K562 (cell line): ENCODE data around the gene ZNF649. TPM values are rescaled to one million over a fixed set of nuclear protein-coding genes. Genes with fewer than 3 reads are reported as not detected.

Experiments
- E2F3 ChIP-seq: fragments of 250-450 bp; sonication (Bioruptor Pico); IDR thresholded peaks from 2 replicates; pipeline ENCODE4 v1.4.0; 2020; ENCODE audit warnings: mild to moderate bottlenecking
- EZH2 ChIP-seq: IDR thresholded peaks from 2 replicates; pipeline ENCODE4 v1.6.1; 2012; ENCODE audit warnings: low read depth, mild to moderate bottlenecking, inconsistent platforms, low read length, borderline replicate concordance
- POLR2A ChIP-seq: fragments of 450-650 bp; conservative IDR thresholded peaks from 2 replicates; pipeline ENCODE4 v1.6.1; 2016
- RBM25 ChIP-seq: fragments of 200-400 bp; formaldehyde crosslinking; IDR thresholded peaks from 2 replicates; pipeline ENCODE4 v1.6.1; 2018; ENCODE audit warnings: low read length, low read depth, moderate library complexity; ENCODE audit not compliant: severe bottlenecking
- RFX1 ChIP-seq: fragments of 450-650 bp; IDR thresholded peaks from 2 replicates; pipeline ENCODE4 v1.6.1; 2016; ENCODE audit warnings: mild to moderate bottlenecking, moderate library complexity
- ZSCAN29 ChIP-seq: fragments of 450-650 bp; IDR thresholded peaks from 2 replicates; pipeline ENCODE4 v1.6.1; 2017
- polyA plus RNA-seq, 8 experiments: library from polyadenylated mRNA; depleted of rRNA in 4 of 8; stranded (reverse) in 5 of 8; unstranded in 3 of 8; fragments of >200 nt; fragmentation: Nextera tagmentation in 2 of 8; fragmentation: Illumina TruSeq in 1 of 8; extraction: Ambion mirVana in 2 of 8; extraction: Trizol in 1 of 8; gene quantifications; 2 replicates each; pipeline versions ENCODE4 v1.2.1 to v1.2.3, GENCODE V29; 2011 to 2014; ENCODE audit warnings: inconsistent platforms in 1 of 8, missing spikeins in 1 of 8
- total RNA-seq, 7 experiments: library from RNA; depleted of rRNA in 6 of 7; stranded (reverse); fragments of >200 nt in 6 of 7; fragmentation: Illumina TruSeq in 2 of 7; extraction: Trizol in 2 of 7; gene quantifications; 2 replicates each; pipeline versions ENCODE4 v1.2.1 to v1.2.3, GENCODE V29; 2011 to 2021; ENCODE audit warnings: low replicate concordance in 1 of 7
- TF ChIP-seq, protein P1 (sequence below): fragments of 250-450 bp; sonication (Bioruptor Pico); IDR thresholded peaks from 2 replicates; pipeline ENCODE4 v1.8.0; 2022; ENCODE audit warnings: inconsistent platforms
- TF ChIP-seq, protein P2 (sequence below), 2 experiments: fragments of 450-650 bp; formaldehyde crosslinking in 1 of 2; IDR thresholded peaks; 2 replicates each; pipeline versions ENCODE4 v1.4.0 to v1.6.1; 2014 to 2020; ENCODE audit warnings: mild to moderate bottlenecking in 2 of 2, borderline replicate concordance in 1 of 2, low read depth in 1 of 2
- TF ChIP-seq, protein P3 (sequence below): fragments of 250-450 bp; sonication (Bioruptor Pico); IDR thresholded peaks from 2 replicates; pipeline ENCODE4 v1.4.0; 2020

The ZNF649 gene
- total and polyA plus RNA-seq, 9 of the 15 experiments (the other 6 are each of a cell fraction or from before 2014, with no cell fraction given) = 1.4 to 14.9 (median 8.3) TPM

DNA sequence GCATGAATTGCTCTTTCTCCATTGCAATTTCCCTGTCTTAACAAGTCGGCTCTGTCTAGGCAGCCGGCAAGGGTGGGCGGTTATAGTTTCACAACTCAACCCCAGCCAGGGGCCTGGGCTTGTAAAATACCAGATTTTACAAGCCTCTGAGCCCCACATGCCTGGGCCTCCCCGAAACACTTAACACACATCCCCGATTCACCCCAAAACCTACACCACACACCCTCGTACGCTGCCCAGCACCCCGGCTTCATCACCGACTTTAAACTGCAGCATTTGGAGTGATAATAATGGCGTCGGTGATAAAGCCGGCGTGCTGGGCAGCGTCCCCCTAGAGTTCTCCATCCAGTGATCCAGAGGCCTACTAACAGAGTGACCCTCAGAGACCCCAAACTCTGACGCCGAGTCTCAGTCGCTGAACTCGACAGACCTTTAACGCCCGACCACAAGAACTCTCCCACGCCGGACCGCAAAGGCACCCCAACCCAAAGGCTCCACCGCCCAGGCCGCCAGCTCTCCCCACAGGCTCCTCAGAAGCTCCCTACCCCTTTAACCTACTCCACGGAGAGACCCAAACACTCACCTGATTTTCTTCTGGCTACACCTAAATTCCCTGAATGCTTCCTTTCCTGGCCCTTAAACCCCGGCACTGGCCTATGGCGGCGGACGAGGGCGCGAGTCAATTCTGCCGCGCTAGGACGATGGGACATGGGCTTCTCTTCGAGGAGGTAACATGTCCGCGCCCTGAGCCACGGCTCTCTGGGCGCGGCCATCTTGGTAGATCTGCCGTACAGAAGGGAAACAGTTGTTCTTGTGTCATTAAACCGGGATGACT lies at the start of gene ZNF649 (continued):
- TF ChIP-seq POLR2A (peak; percentile 90), RBM25 (no peak), RFX1 (no peak), ZSCAN29 (no peak), E2F3 (CRISPR knock-in tag) (0 out of 2 replicates have a peak, but pooled peaks have one; percentile 26), EZH2 (no peak)
- TF ChIP-seq, protein P1, sequence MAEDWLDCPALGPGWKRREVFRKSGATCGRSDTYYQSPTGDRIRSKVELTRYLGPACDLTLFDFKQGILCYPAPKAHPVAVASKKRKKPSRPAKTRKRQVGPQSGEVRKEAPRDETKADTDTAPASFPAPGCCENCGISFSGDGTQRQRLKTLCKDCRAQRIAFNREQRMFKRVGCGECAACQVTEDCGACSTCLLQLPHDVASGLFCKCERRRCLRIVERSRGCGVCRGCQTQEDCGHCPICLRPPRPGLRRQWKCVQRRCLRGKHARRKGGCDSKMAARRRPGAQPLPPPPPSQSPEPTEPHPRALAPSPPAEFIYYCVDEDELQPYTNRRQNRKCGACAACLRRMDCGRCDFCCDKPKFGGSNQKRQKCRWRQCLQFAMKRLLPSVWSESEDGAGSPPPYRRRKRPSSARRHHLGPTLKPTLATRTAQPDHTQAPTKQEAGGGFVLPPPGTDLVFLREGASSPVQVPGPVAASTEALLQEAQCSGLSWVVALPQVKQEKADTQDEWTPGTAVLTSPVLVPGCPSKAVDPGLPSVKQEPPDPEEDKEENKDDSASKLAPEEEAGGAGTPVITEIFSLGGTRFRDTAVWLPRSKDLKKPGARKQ (CRISPR knock-in tag) = no peak
- TF ChIP-seq, protein P2, sequence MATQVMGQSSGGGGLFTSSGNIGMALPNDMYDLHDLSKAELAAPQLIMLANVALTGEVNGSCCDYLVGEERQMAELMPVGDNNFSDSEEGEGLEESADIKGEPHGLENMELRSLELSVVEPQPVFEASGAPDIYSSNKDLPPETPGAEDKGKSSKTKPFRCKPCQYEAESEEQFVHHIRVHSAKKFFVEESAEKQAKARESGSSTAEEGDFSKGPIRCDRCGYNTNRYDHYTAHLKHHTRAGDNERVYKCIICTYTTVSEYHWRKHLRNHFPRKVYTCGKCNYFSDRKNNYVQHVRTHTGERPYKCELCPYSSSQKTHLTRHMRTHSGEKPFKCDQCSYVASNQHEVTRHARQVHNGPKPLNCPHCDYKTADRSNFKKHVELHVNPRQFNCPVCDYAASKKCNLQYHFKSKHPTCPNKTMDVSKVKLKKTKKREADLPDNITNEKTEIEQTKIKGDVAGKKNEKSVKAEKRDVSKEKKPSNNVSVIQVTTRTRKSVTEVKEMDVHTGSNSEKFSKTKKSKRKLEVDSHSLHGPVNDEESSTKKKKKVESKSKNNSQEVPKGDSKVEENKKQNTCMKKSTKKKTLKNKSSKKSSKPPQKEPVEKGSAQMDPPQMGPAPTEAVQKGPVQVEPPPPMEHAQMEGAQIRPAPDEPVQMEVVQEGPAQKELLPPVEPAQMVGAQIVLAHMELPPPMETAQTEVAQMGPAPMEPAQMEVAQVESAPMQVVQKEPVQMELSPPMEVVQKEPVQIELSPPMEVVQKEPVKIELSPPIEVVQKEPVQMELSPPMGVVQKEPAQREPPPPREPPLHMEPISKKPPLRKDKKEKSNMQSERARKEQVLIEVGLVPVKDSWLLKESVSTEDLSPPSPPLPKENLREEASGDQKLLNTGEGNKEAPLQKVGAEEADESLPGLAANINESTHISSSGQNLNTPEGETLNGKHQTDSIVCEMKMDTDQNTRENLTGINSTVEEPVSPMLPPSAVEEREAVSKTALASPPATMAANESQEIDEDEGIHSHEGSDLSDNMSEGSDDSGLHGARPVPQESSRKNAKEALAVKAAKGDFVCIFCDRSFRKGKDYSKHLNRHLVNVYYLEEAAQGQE (IDR thresholded peaks at IDR 0.05; ENCODE audit: borderline replicate concordance) = no peak
- TF ChIP-seq, protein P2 (CRISPR knock-in tag; IDR thresholded peaks at IDR 0.05; ENCODE audit: low read depth) = no peak
- TF ChIP-seq, protein P3, sequence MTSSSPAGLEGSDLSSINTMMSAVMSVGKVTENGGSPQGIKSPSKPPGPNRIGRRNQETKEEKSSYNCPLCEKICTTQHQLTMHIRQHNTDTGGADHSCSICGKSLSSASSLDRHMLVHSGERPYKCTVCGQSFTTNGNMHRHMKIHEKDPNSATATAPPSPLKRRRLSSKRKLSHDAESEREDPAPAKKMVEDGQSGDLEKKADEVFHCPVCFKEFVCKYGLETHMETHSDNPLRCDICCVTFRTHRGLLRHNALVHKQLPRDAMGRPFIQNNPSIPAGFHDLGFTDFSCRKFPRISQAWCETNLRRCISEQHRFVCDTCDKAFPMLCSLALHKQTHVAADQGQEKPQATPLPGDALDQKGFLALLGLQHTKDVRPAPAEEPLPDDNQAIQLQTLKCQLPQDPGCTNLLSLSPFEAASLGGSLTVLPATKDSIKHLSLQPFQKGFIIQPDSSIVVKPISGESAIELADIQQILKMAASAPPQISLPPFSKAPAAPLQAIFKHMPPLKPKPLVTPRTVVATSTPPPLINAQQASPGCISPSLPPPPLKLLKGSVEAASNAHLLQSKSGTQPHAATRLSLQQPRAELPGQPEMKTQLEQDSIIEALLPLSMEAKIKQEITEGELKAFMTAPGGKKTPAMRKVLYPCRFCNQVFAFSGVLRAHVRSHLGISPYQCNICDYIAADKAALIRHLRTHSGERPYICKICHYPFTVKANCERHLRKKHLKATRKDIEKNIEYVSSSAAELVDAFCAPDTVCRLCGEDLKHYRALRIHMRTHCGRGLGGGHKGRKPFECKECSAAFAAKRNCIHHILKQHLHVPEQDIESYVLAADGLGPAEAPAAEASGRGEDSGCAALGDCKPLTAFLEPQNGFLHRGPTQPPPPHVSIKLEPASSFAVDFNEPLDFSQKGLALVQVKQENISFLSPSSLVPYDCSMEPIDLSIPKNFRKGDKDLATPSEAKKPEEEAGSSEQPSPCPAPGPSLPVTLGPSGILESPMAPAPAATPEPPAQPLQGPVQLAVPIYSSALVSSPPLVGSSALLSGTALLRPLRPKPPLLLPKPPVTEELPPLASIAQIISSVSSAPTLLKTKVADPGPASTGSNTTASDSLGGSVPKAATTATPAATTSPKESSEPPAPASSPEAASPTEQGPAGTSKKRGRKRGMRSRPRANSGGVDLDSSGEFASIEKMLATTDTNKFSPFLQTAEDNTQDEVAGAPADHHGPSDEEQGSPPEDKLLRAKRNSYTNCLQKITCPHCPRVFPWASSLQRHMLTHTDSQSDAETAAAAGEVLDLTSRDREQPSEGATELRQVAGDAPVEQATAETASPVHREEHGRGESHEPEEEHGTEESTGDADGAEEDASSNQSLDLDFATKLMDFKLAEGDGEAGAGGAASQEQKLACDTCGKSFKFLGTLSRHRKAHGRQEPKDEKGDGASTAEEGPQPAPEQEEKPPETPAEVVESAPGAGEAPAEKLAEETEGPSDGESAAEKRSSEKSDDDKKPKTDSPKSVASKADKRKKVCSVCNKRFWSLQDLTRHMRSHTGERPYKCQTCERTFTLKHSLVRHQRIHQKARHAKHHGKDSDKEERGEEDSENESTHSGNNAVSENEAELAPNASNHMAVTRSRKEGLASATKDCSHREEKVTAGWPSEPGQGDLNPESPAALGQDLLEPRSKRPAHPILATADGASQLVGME (CRISPR knock-in tag) = no peak
